H1 (cell line): ENCODE data around the gene ARV1. TPM values are rescaled to one million over a fixed set of nuclear protein-coding genes. Genes with fewer than 3 reads are reported as not detected.

ENCODE experiments used
- CTCF ChIA-PET: fragments of 300-600 bp; sonication (Branson Sonifier 250); formaldehyde crosslinking; loops from one replicate; lab custom pipeline; 2021; ENCODE audit not compliant: partially characterized antibody; lab: Charles Lee
- POLR2A ChIA-PET: fragments of 300-600 bp; sonication (Branson Sonifier 250); formaldehyde crosslinking; loops from one replicate; lab custom pipeline; 2021; ENCODE audit warnings: inconsistent platforms; ENCODE audit not compliant: partially characterized antibody; lab: Charles Lee
- DNase-seq, 2 experiments: peaks; one replicate each; pipeline versions ENCODE4 v3.0.0 to v3.0.0-alpha.2; 2010 to 2022; ENCODE audit warnings: low spot score in 2 of 2, low read depth in 1 of 2, mixed read lengths in 1 of 2
- FAIRE-seq: peaks from 2 replicates; lab custom pipeline; 2011; peaks lifted over from hg19 to GRCh38; lab: Jason Lieb, UNC
- H2AFZ ChIP-seq: 2 replicates; pipeline ENCODE4 v1.8.1; 2012; ENCODE audit warnings: low read length, inconsistent platforms
- H2AK5ac ChIP-seq: 2 replicates; pipeline ENCODE4 v1.6.1; 2013; ENCODE audit warnings: low read depth, low read length
- H2BK120ac ChIP-seq: replicated peaks from 2 replicates; pipeline ENCODE3; 2013; ENCODE audit warnings: low read depth, low read length, inconsistent platforms
- H2BK12ac ChIP-seq: 2 replicates; pipeline ENCODE4 v1.6.1; 2013; ENCODE audit warnings: low read depth, low read length
- H2BK15ac ChIP-seq: 2 replicates; pipeline ENCODE4 v1.6.1; 2013; ENCODE audit warnings: low read length
- H2BK20ac ChIP-seq: 2 replicates; pipeline ENCODE4 v1.6.1; 2013; ENCODE audit warnings: low read length
- H2BK5ac ChIP-seq: 2 replicates; pipeline ENCODE4 v1.6.1; 2013; ENCODE audit warnings: low read depth, low read length
- H3K14ac ChIP-seq: 2 replicates; pipeline ENCODE4 v1.6.1; 2013; ENCODE audit warnings: inconsistent platforms; ENCODE audit not compliant: insufficient read length
- H3K18ac ChIP-seq: 2 replicates; pipeline ENCODE4 v1.6.1; 2013; ENCODE audit warnings: low read length; ENCODE audit errors: extremely low read depth
- H3K23ac ChIP-seq: 2 replicates; pipeline ENCODE4 v1.6.1; 2013; ENCODE audit warnings: inconsistent platforms; ENCODE audit not compliant: insufficient read length
- H3K23me2 ChIP-seq: 2 replicates; pipeline ENCODE4 v1.6.1; 2013; ENCODE audit warnings: low read depth, low read length
- H3K27ac ChIP-seq: 2 replicates; pipeline ENCODE4 v1.6.1; 2011; ENCODE audit warnings: low read depth, low read length, inconsistent platforms
- H3K27me3 ChIP-seq, 4 experiments: replicated peaks in 1 of 4; 1 replicate in 1 of 4; 2 replicates in 3 of 4; pipeline versions ENCODE4 v1.6.1 to v1.8.1; 2011 to 2013; ENCODE audit warnings: low read length in 3 of 4, mild to moderate bottlenecking in 3 of 4, inconsistent platforms in 2 of 4, mixed read lengths in 2 of 4, moderate library complexity in 1 of 4; ENCODE audit not compliant: control insufficient read depth in 3 of 4, insufficient read depth in 3 of 4; ENCODE audit errors: extremely low read depth in 1 of 4
- H3K36me3 ChIP-seq, 4 experiments: 2 replicates each; pipeline versions ENCODE4 v1.6.1 to v1.8.1; 2011 to 2013; ENCODE audit warnings: mild to moderate bottlenecking in 4 of 4, low read length in 3 of 4, moderate library complexity in 2 of 4, control low read depth in 1 of 4, inconsistent platforms in 1 of 4; ENCODE audit not compliant: insufficient read depth in 4 of 4, control insufficient read depth in 2 of 4
- H3K4ac ChIP-seq: replicated peaks from 2 replicates; pipeline ENCODE3; 2013; ENCODE audit warnings: low read length, low read depth, mixed read lengths, inconsistent platforms; ENCODE audit not compliant: insufficient read length
- H3K4me1 ChIP-seq, 4 experiments: replicated peaks in 1 of 4; 1 replicate in 1 of 4; 2 replicates in 3 of 4; pipeline versions ENCODE4 v1.6.1 to v1.8.1; 2011 to 2013; ENCODE audit warnings: low read length in 3 of 4, inconsistent platforms in 2 of 4, mixed read lengths in 1 of 4; ENCODE audit not compliant: insufficient read depth in 4 of 4, control insufficient read depth in 3 of 4
- H3K4me2 ChIP-seq, 2 experiments: 2 replicates each; pipeline versions ENCODE4 v1.6.1 to v1.8.1; 2011 to 2013; ENCODE audit warnings: low read depth in 2 of 2, low read length in 2 of 2, control low read depth in 1 of 2, inconsistent platforms in 1 of 2, mild to moderate bottlenecking in 1 of 2; ENCODE audit not compliant: insufficient read depth in 1 of 2
- H3K4me3 ChIP-seq, 4 experiments: fragments of 200-600, 300-600 bp in 1 of 4; sonication (generic), shearing (Covaris generic), sonication (Bioruptor Twin) in 1 of 4; 2 replicates each; pipeline versions ENCODE4 v1.5.1 to v1.8.1; 2011 to 2016; ENCODE audit warnings: low read length in 4 of 4, low read depth in 3 of 4, control low read depth in 2 of 4, inconsistent platforms in 2 of 4, mild to moderate bottlenecking in 2 of 4, mixed read lengths in 1 of 4, moderate library complexity in 1 of 4; ENCODE audit not compliant: insufficient read depth in 2 of 4; ENCODE audit errors: extremely low read depth in 1 of 4
- H3K56ac ChIP-seq: replicated peaks from 2 replicates; pipeline ENCODE3; 2013; ENCODE audit warnings: low read depth, mild to moderate bottlenecking, mixed read lengths, low read length, inconsistent platforms; ENCODE audit not compliant: insufficient read length
- H3K79me1 ChIP-seq: 2 replicates; pipeline ENCODE4 v1.6.1; 2013; ENCODE audit warnings: low read depth, low read length, control low read depth
- H3K79me2 ChIP-seq, 2 experiments: 2 replicates each; pipeline versions ENCODE4 v1.6.1 to v1.8.1; 2012 to 2013; ENCODE audit warnings: low read length in 2 of 2, mild to moderate bottlenecking in 2 of 2, inconsistent platforms in 1 of 2; ENCODE audit not compliant: insufficient read depth in 2 of 2, control insufficient read depth in 1 of 2
- H3K9ac ChIP-seq, 4 experiments: replicated peaks in 1 of 4; 1 replicate in 1 of 4; 2 replicates in 3 of 4; pipeline versions ENCODE4 v1.6.1 to v1.8.1; 2011 to 2013; ENCODE audit warnings: low read depth in 3 of 4, low read length in 3 of 4, control low read depth in 2 of 4, mild to moderate bottlenecking in 2 of 4, moderate library complexity in 2 of 4, inconsistent platforms in 1 of 4; ENCODE audit errors: extremely low read depth in 1 of 4
- H3K9me3 ChIP-seq, 2 experiments: 2 replicates each; pipeline versions ENCODE4 v1.6.1 to v1.8.1; 2012 to 2013; ENCODE audit warnings: mild to moderate bottlenecking in 2 of 2, moderate library complexity in 2 of 2, control low read depth in 1 of 2, inconsistent platforms in 1 of 2, low read depth in 1 of 2, low read length in 1 of 2, mixed read lengths in 1 of 2; ENCODE audit not compliant: insufficient read depth in 2 of 2
- H4K20me1 ChIP-seq, 2 experiments: replicated peaks in 1 of 2; 2 replicates each; pipeline versions ENCODE3 to v1.8.1; 2011 to 2013; ENCODE audit warnings: inconsistent platforms in 2 of 2, low read length in 2 of 2, mild to moderate bottlenecking in 1 of 2; ENCODE audit not compliant: insufficient read depth in 2 of 2, control insufficient read depth in 1 of 2
- H4K5ac ChIP-seq: 2 replicates; pipeline ENCODE4 v1.6.1; 2013; ENCODE audit warnings: low read length, low read depth, mixed read lengths, inconsistent platforms; ENCODE audit not compliant: insufficient read length
- H4K8ac ChIP-seq: 2 replicates; pipeline ENCODE4 v1.8.0; 2013; ENCODE audit warnings: mild to moderate bottlenecking, moderate library complexity, low read length, inconsistent platforms; ENCODE audit not compliant: insufficient read depth; ENCODE audit errors: extremely low read depth
- H4K91ac ChIP-seq: replicated peaks from 2 replicates; pipeline ENCODE3; 2013; ENCODE audit warnings: low read length, mixed read lengths, inconsistent platforms; ENCODE audit not compliant: insufficient read length
- BRCA1 ChIP-seq: IDR thresholded peaks from 2 replicates; pipeline ENCODE4 v1.6.1; 2012; ENCODE audit warnings: low read depth, low read length, improper control_type of control experiment
- CBX5 ChIP-seq: fragments of 300-800, 300-1000 bp; sonication (generic); IDR thresholded peaks from 2 replicates; pipeline ENCODE4 v1.7.1; 2016; ENCODE audit warnings: antibody characterized with exemption, low read length, low read depth
- CEBPB ChIP-seq: IDR thresholded peaks from 2 replicates; pipeline ENCODE4 v1.6.1; 2012; ENCODE audit warnings: low read depth, low read length
- CTCF ChIP-seq, 3 experiments: IDR thresholded peaks; 1 replicate in 2 of 3; 2 replicates in 1 of 3; pipeline versions ENCODE4 v1.5.1 to v1.6.1; 2011; ENCODE audit warnings: low read length in 3 of 3, mild to moderate bottlenecking in 3 of 3, inconsistent platforms in 2 of 3, low read depth in 1 of 3, moderate library complexity in 1 of 3; ENCODE audit not compliant: insufficient read depth in 1 of 3; ENCODE audit errors: control extremely low read depth in 1 of 3
- E2F6 ChIP-seq: IDR thresholded peaks from 2 replicates; pipeline ENCODE4 v1.6.1; 2012; ENCODE audit warnings: inconsistent platforms
- KDM4A ChIP-seq: IDR thresholded peaks from one replicate; pipeline ENCODE4 v1.7.1; 2012; ENCODE audit warnings: low read depth, mild to moderate bottlenecking, moderate library complexity, low read length, inconsistent platforms; ENCODE audit not compliant: severe bottlenecking
- RFX5 ChIP-seq: IDR thresholded peaks from 2 replicates; pipeline ENCODE4 v1.6.1; 2011; ENCODE audit warnings: low read depth, low read length, improper control_type of control experiment, borderline replicate concordance
- RXRA ChIP-seq: IDR thresholded peaks from 2 replicates; pipeline ENCODE4 v1.6.1; 2011; ENCODE audit warnings: low read depth, mild to moderate bottlenecking, low read length, moderate library complexity; ENCODE audit not compliant: insufficient read depth
- SAP30 ChIP-seq: fragments of 300-600 bp; sonication (generic); IDR thresholded peaks from 2 replicates; pipeline ENCODE4 v1.7.1; 2012; ENCODE audit warnings: low read length, moderate library complexity, mild to moderate bottlenecking, inconsistent platforms; ENCODE audit not compliant: insufficient read depth, insufficient replicate concordance
- TAF7 ChIP-seq: optimal IDR thresholded peaks from 2 replicates; pipeline ENCODE3; 2011; ENCODE audit warnings: low read depth, mild to moderate bottlenecking, inconsistent platforms, low read length, moderate library complexity, borderline replicate concordance
- ZNF274 ChIP-seq: IDR thresholded peaks from 2 replicates; pipeline ENCODE4 v1.7.0; 2012; ENCODE audit warnings: low read length, borderline replicate concordance; ENCODE audit errors: extremely low read depth
- WGBS, 2 experiments: shearing (Covaris generic) in 1 of 2; methylation state at CpG; one replicate each; pipeline versions ENCODE4 v1.1.6 to v1.1.7; 2013 to 2015; ENCODE audit warnings: low lambda C conversion rate in 2 of 2, mixed read lengths in 2 of 2, inconsistent platforms in 1 of 2, low coverage in 1 of 2, missing lambda C conversion rate in 1 of 2; ENCODE audit not compliant: insufficient replicate concordance in 2 of 2, insufficient coverage in 1 of 2, insufficient read length in 1 of 2; ENCODE audit errors: extremely low coverage in 1 of 2, missing lambda C conversion rate in 1 of 2; 5-methylcytosine and 5-hydroxymethylcytosine counted together
- polyA plus RNA-seq, 7 experiments: library from polyadenylated mRNA; depleted of rRNA in 3 of 7; stranded (reverse) in 5 of 7; unstranded in 2 of 7; fragments of >200 nt in 5 of 7; fragments of 200-250 nt in 2 of 7; gene quantifications; 1 replicate in 5 of 7; 2 replicates in 1 of 7; 4 replicates in 1 of 7; pipeline versions ENCODE4 v1.2.1 to v1.2.3, GENCODE V29; 2011 to 2013; ENCODE audit warnings: missing spikeins in 2 of 7, mixed read lengths in 2 of 7
- total RNA-seq: library from RNA; stranded (reverse); fragmentation: NEBNext Ultra II Directional; extraction: Animal tissue kit (Norgen Biotek cat#: 25700); gene quantifications from 2 replicates; pipeline ENCODE4 v1.2.1, GENCODE V29; 2021

The ARV1 gene
- total and polyA plus RNA-seq, 2 of the 8 experiments (the other 6 are each of a cell fraction or from before 2014, with no cell fraction given): 13.1 to 13.4 TPM

- POLR2A ChIA-PET: no interaction called here
- Histone ChIP-seq H4K8ac (no peak overlapping the region), H3K56ac (no peak overlapping the region), H2BK120ac (no peak overlapping the region), H3K27me3 (no peaks in the 10 kb centered on the region; a peak in 3 of 7 replicates), H3K9me3 (no peaks in the 10 kb centered on the region), H2BK15ac (no peak overlapping the region), H2AFZ (no peak overlapping the region), H2BK5ac (no peak overlapping the region), H3K23ac (no peak overlapping the region), H3K36me3 (no peaks in the 10 kb centered on the region), H4K5ac (no peak overlapping the region), H2BK12ac (no peak overlapping the region), H4K20me1 (no peaks in the 10 kb centered on the region), H3K4ac (no peak overlapping the region), H3K79me2 (no peaks in the 10 kb centered on the region), H3K27ac (no peak overlapping the region), H3K23me2 (no peaks in the 10 kb centered on the region; the same call in 1 of the 2 replicates), H3K4me3 (no peak overlapping the region), H2AK5ac (no peak overlapping the region), H3K4me2 (no peak overlapping the region), H3K4me1 (no peaks in the 10 kb centered on the region), H2BK20ac (no peak overlapping the region), H3K14ac (no peak overlapping the region), H3K79me1 (no peaks in the 10 kb centered on the region), H3K18ac (no peak overlapping the region), H3K9ac (no peak overlapping the region), H4K91ac (no peak overlapping the region)
- no peak for FAIRE-seq
- 92% methylated on average over 6 of the region's 6 CpGs; no CpG with 5 or more reads in 1 of the 2 experiments for WGBS, 2 experiments
- CTCF ChIA-PET: interaction anchor here (1.1 to 1.2 kb wide), 3 partner anchors 13 to 181 kb away, joined by 3 to 4 read pairs (median 3); no protein-coding TSS in a partner anchor
- no peak for DNase-seq
- TF ChIP-seq TAF7 (no peak), SAP30 (no peak), CTCF (IDR thresholded peaks at IDR 0.05; ENCODE audit: control extremely low read depth in 1 of 3, insufficient read depth in 1 of 3, low read depth in 1 of 3, low read length in 3 of 3) (no peak), CEBPB (no peak), RXRA (no peak), CBX5 (no peak), ZNF274 (no peak), E2F6 (no peak), BRCA1 (no peak), RFX5 (no peak), KDM4A (no peak)
These were observed 50.9 kb downstream of the ARV1 start for GRCh38 chr1:231029841-231030240.
